GDM1 (cell line): ENCODE results near the gene DMPK.

Experiments
- DNase-seq: peaks from one replicate; lab custom pipeline; 2025; lab: John Stamatoyannopoulos, UW

Gene DMPK

DNA sequence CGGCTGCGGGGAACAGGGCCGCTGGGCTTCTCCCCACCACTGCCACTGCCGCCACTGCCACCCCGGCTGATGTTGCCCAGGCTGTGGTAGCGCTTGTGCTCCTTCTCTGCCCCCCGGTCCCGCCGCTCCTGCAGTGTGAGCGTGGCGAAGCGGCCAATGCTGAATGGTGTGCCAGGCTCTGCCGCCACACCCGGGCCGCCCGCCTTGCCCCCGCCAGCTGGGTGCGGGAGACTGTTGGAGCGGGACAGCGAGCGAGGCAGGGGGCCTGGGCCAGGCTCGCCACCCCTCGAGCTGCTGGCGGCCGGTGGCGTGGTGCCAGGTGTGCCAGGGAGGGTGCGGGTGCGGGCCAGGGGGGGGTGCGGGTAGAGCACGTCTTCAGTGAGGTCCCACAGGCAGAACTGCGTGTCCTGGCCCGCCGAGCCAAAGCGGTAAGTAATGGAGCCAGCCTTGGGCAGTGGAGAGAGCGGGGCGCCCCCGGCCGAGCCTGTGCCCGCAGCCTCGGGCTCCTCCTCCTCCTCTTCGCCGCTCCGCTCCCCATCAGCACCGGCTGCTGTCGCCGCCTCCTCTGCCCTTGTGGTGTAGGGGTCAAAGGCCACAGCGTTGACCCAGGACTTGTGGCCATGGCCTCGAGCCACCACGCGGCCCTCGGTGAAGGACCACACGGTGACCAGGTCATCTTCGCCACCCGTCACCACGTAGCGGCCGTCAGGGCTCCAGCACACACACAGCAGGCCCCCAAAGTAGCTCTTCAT lies 3.7 kb upstream of the DMPK start:
- DNase-seq: no peak

DNA sequence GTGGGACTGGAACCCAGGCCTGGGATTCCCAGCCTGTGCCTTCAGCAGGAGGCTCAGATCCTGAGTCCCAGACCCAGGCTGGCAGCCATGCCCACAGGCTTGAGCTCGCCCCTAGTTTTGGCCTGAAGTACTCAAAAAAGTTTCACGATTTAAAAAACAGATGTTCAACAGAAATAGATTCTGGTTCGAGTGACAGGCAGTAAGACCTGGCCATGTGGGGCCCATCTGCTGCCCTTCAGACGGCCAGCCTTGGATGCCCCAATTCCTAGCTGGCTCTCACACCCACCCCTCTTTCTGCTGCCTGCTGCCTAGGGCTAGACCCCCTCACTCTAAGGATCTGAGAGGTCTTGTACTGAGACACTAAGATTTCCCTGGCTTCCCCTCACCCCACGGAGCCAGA lies 2.8 kb upstream of the DMPK start:
- DNase-seq: no peak

DNA sequence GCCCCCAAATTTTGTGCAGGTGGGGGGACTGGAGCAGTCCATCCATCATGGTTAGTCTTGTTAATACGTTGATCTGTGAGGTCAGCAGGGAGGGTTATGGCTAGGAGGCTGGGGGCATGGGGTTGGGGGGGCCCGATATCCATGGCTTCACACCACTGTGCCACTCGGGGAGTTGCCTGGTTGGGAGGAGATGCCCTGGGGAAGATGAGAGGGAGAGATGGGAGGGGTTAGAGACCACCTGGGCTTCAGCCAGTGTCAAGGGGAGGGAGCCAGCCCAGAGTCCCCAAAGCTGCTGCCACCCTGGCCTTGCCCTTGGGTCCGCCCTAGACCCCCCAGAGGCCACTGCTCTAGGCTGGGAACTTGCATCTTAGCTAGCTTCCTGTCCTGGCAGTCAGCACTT lies 1.8 kb upstream of the DMPK start:
- no peak for DNase-seq

DNA sequence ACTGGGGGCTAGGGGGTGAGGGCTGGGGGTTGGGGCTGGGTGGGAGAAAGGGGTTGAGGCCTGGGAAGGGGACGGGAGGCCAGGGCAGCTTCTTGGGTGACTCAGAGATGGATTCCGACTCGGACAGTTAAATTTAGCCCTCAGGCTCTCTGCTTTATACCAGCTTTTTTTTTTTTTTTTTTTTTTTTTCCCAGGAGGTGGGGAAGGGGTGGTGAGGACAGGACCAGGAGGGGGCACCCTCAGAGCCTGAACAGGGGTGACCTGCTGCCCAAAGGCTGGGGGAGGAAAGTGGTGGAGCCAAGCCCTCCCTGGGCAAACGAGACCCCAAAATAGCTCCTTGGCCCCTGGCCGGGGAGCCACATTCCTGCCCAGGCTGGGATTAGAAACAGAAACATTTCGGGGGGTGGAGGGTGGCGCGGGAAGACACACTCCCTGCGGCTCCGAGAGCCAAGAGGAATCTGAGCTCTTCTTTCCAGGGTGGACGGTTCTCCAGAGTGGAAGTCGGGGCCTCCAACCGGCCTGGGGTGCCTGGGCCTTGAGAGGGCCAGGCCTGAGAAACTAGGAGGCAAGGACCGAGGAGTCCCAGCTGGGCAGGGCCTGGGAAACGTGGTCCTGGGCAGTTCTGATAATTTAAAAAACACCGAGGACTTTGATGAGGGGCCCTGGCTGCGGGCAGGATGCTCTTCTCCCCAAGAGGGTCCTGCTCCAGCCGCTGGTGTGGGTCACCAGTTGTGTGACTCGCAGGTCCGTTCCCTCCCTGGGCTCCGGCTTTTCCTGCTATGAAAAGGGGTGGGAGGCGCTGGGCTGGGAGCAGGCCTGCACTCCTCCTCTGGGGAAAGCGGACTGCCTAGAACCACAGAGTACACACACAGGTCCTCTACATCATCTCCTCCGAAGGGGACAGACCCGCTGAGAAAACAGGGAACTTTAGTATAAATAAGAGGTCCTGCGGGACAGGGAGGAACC lies 813 bp upstream of the DMPK start:
- DNase-seq: no peak

DNA sequence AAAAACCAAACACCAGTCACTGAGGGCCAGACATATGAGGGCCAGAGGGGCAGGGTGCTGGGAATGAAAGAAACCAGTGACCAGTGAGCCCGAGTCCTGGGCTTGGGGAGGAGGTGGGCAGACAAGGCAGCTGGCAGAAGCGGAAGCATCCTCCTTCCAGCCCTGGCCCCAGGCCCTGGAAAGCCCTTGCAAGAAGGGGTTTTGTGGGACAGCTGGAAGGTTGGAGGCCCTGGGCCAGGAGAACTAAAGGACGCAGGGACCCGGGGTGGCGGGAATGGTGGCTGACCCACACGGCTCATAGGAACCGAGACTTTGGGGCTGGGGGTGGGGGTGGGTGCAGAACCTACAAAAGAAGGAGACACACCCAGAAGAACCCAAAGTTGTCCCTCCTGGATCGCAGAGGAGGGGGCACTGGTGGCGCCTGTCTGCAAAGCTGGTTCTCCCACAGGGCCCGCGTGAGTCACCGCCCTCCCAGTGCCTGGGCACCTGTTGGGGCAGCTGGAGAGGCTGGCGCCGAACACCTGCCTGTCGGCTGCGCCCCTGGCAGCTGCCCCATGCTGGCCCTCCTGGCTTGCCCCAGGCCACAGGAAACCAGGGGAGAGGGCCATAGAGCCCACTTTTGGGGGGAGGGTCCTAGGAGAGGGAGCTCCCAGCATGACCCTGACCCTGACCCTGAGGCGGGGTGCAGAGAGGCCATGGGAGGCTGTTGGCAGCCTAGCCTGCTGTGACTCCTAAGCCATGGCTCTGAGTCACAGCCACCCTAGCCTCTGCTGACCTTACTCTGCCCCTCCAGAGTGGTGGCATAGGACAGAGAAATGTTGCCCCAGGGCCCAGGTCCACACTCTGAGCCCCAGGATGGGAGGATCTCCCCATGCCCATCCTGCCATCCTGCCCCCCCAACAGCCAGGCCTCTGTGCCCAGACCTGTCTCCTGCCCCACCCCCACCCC lies 802 bp downstream of the DMPK start:
- DNase-seq: no peak

DNA sequence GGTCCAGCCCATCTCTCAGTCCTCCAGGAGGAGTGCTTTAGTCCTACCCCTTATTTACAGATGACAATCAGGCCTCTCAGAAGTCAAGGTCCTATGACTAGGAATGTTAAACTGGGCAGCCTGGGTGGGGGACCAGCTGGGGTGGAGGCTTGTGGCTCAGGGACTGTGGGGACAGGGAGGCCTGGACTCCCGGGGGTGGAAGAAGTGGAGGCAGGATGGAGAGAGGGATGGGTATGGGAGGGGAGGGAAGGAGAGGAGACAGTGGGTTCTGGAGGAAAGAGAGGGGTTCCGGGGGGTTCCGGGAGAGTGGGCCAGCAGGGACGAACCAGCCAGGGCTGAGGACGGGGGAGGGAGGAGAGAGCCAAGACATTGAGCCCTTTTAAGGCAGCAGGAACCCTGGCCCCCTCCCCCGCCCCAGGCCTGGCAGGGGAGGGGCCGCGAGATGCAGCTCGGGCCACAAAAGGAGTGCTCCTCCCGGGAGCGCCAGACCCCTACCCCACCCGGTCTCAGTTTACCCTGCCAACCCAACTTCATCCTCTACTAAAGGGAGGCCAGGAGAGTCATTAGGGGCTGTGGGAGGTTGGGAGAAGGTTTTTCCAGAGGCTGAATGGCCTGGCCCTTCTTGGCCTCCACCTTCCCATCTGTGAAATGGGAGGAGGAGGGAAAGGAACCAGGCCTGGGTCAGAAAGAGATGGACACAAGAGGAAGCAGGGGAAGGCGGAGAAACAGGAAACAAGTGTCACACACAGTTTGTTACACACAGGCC lies 1.7 kb downstream of the DMPK start:
- DNase-seq: no peak

DNA sequence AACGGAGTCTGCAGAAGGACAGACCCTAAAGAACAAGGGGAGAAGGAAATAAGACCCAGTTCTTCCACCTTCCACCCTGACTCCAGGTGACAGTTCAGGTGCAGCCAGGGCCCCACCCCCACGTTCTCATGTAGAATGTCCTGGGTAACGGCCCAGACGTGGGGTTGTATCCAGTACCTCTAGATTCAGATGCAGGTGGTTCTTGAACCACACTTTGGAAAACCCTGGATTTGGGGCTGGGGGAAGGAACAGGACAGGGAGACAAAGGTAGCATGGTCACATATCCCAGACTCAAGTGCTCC lies 2.2 kb downstream of the DMPK start:
- no peak for DNase-seq

DNA sequence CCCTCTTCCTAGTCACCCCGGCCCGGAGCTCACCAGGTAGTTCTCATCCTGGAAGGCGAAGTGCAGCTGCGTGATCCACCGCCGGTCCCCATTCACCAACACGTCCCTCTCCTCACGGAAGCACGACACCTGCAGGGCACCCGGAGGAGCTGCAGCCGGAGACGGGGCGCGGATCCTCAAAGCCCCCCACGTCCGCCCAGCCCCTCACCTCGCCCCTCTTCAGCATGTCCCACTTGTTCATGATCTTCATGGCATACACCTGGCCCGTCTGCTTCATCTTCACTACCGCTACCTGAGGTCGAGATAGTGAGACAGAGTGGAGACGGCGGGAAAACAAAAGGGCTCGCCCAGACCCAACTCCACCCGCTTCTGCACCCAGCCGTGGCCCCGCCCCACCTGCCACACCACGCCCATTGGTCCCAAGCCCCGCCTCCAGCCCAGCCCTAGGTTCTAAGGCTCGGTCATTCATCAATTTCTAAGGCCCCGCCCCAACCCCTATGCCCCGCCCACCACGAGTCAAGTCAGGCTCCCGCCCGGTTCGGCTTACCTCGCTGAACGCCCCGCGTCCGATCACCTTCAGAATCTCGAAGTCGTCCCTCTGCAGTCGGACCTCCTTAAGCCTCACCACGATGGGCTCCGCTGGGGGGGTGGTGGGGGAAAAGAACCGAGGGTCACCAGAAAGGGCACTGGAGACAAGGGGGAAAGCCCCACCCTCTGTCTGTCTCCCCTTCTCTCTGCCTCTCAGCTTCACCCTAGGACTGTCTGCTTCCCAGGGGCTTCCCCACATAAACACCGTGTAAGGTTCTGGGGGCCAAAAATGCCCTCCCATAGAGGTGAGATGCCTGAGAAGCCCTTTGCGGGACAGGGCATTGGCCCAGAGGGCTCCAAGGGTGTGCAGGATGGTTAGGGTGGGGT lies 2.8 kb downstream of the DMPK start:
- DNase-seq: peak; percentile 52

DNA sequence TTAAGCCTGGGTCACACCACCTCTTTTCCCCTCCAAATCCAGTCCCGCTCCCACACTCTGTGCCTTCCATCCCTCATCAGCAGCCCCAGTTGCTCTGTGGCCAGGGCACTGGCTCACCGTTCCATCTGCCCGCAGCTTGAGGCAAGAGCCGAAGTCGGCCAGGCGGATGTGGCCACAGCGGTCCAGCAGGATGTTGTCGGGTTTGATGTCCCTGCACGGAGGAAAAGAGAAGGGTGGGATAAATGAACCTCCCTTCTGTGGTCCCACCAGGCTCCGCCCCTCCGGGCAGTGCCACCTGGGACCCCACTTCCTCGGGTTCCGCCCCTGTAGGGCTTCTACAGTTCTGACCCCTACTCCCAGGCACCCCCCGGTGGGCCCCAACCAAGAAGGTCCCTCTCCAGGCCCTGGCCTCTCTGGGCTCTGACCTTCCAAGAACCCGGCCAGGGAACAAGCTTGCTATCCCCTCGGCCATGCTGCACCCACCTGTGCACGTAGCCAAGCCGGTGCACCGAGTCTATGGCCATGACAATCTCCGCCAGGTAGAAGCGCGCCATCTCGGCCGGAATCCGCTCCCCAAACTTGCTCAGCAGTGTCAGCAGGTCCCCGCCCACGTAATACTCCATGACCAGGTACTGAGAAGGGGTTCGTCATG lies 4.2 kb downstream of the DMPK start:
- DNase-seq: no peak

DNA sequence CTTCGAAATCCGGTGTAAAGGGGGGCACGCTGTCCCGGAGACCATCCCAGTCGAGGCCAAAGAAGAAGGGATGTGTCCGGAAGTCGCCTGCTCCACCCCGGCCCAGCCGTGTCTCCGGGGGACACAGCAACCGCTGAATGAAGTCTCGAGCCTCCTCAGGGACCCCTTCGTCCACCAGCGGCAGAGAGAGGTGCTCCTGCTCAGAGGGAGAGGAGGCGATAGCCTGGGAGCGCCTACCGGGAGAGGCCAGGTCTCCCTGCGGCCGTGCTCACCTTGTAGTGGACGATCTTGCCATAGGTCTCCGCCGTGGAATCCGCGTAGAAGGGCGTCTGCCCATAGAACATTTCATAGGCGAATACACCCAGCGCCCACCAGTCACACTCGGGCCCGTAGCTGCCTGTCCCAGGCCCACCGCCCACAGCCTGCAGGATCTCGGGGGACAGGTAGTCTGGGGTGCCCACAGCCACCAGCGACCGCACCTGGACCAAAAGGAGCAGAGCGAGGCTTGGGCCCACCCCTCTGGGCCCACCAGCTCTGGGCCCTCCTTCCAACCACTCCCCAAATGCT lies 4.8 kb downstream of the DMPK start:
- no peak for DNase-seq

DNA sequence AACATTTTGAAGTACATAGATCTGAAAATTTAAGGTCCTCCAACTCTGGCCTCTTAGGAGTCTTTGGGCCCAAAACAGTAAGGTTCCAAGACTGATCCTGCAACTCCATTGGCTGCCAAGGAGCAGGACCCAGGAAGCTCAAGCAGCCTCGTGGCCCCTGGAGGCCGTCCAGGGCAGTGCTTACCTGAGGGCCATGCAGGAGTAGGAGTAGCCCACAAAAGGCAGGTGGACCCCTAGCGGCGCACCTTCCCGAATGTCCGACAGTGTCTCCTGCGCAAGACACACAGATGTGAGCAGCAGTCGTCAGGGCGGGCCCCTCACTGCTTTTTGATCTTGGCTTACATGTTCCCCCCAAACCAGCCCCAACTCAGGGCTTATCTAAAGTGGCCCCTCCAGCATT lies 7.5 kb downstream of the DMPK start:
- DNase-seq: no peak

DNA sequence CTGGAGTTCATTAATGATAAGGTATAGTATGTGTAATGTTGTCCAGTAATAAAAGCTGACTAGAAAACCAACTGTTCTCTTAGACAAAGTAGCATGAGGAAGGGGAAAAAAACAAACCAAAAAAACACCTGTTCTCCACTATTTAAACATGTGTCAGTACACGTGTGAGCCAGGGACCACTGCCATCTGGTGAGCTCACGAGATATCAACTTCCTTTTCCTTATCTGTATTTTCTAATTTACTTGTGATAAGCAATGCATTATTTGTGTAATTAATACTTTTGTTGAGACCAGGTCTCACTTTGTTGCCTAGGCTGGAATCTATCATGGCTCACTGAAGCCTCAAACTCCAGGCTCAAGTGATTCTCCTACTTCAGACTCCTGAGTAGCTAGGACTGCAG lies 8.9 kb downstream of the DMPK start:
- no peak for DNase-seq

DNA sequence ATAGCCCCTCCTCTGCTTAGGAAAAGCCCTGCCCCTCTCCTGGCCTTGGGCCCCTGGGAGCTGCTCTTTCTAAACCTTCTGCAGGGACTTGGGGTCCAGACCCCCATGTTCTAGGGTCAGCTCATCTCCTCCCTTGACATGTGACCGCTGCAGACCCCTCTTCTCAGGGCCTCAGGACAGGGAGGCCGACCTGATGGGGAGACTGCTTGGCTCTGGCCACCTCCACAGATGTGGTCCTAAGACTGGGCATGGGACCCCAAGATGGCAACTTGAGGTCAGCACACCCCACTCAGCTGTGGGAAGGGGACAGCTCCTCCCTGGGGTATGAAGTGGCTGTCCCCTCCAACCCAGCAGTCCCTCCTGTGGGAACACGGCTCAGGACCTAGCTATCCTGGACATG lies 9.4 kb downstream of the DMPK start:
- DNase-seq: no peak

DNA sequence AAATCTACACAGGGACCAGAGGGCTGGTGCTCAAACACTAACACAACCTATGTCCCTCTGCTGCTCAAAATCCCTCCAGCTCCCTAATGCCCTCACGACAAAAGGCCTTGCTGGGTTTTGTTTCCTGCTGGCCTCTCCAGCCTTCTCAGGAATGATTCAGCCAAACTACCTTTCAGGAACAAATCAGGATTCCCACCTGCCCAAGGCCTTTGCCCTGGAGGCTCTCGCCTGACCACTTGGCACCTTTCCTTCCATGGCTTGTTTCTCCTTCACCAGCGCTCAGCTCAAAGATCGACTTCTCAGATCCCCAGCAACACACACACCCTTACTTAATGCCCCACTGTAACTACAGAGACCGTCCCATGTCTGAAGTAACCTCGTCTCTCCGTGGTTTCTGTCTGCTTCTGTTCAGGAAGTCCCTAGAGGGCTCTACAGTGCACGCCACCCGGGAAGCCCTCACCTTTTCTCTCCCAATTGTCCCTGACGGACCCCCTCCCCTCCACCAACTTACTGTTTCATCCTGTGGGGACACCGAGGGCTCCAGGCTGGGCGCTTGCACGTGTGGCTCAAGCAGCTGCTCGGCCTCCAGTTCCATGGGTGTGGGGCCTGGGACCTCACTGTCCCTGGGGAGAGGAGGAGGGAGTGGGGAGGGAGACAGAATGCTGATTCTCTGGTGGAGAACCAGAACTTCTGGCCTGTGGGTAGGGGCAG lies 10.0 kb downstream of the DMPK start:
- no peak for DNase-seq

DNA sequence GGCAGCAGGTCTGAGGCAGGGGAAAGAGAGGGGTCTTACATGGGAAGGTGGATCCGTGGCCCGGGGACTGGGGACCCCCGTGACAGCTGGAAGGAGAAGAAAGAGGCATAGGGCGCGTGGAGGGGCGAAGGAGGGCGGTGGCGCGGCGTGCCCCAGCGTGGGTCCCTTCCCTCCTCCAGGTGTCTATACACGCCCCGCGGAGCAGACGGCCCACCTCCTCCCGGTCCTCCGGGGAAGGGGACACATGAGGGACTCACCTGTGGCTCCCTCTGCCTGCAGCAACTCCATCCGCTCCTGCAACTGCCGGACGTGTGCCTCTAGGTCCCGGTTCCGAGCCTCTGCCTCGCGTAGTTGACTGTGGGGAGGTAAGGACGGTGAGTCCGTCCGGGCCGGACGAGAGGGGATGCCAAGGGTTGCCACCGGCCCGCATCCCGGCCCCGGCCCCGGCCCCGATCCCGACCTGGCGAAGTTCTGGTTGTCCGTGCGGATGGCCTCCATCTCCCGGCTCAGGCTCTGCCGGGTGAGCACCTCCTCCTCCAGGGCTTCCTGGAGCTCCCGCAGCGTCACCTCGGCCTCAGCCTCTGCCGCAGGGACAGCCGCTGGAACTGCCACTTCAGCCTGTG lies 10.9 kb downstream of the DMPK start:
- no peak for DNase-seq

DNA sequence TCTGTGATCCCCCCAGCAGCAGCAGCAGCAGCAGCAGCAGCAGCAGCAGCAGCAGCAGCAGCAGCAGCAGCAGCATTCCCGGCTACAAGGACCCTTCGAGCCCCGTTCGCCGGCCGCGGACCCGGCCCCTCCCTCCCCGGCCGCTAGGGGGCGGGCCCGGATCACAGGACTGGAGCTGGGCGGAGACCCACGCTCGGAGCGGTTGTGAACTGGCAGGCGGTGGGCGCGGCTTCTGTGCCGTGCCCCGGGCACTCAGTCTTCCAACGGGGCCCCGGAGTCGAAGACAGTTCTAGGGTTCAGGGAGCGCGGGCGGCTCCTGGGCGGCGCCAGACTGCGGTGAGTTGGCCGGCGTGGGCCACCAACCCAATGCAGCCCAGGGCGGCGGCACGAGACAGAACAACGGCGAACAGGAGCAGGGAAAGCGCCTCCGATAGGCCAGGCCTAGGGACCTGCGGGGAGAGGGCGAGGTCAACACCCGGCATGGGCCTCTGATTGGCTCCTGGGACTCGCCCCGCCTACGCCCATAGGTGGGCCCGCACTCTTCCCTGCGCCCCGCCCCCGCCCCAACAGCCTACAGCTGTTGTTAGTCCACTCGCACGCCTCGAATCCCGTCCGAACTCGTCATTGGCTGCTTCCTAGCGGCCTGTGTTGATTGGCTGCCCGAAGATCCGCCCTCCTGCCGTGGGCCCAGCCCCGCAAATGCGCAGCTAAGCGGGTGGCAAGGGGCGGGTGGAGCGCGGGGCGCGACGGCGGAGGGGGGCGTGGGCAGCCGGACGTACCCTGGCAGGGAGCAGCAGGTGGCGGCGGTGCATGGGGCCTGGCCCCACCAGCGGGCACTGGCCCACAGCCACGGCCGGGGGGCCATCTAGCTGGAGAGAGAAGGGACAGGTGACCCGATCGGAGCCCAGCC lies 11.8 kb downstream of the DMPK start:
- DNase-seq: peak; percentile 94

DNA sequence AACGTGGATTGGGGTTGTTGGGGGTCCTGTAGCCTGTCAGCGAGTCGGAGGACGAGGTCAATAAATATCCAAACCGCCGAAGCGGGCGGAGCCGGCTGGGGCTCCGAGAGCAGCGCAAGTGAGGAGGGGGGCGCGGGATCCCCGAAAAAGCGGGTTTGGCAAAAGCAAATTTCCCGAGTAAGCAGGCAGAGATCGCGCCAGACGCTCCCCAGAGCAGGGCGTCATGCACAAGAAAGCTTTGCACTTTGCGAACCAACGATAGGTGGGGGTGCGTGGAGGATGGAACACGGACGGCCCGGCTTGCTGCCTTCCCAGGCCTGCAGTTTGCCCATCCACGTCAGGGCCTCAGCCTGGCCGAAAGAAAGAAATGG lies 12.5 kb downstream of the DMPK start:
- DNase-seq: no peak
